K562 (cell line): Measurements from ENCODE around the gene SLC4A1. TPM values are rescaled to one million over a fixed set of nuclear protein-coding genes. Genes with fewer than 3 reads are reported as not detected.

Source experiments
- HDAC3 ChIP-seq: fragments of 450-650 bp; IDR thresholded peaks from 2 replicates; pipeline ENCODE4 v1.6.1; 2018; ENCODE audit warnings: borderline replicate concordance, mild to moderate bottlenecking, moderate library complexity; ENCODE audit not compliant: partially characterized antibody
- JUNB ChIP-seq: fragments of 450-650 bp; formaldehyde crosslinking; conservative IDR thresholded peaks from 2 replicates; pipeline ENCODE4 v1.4.0; 2020; ENCODE audit warnings: mild to moderate bottlenecking
- KLF1 ChIP-seq: fragments of 450-650 bp; IDR thresholded peaks from 2 replicates; pipeline ENCODE4 v1.6.1; 2016; ENCODE audit warnings: missing genetic modification characterization, missing compliant biosample characterization
- NR4A1 ChIP-seq, 2 experiments: fragments of 250-450 bp in 1 of 2; fragments of 450-650 bp in 1 of 2; sonication (Bioruptor Pico) in 1 of 2; IDR thresholded peaks; 2 replicates each; pipeline versions ENCODE4 v1.4.0 to v1.6.1; 2016 to 2020; ENCODE audit warnings: mild to moderate bottlenecking in 2 of 2, missing compliant biosample characterization in 1 of 2, missing genetic modification characterization in 1 of 2, moderate library complexity in 1 of 2
- PRPF4 ChIP-seq: fragments of 200-400 bp; formaldehyde crosslinking; IDR thresholded peaks from one replicate; pipeline ENCODE4 v1.6.1; 2017; ENCODE audit warnings: low read length, low read depth, mild to moderate bottlenecking; ENCODE audit not compliant: insufficient read depth, poor library complexity, severe bottlenecking
- RBM15 ChIP-seq: fragments of 200-400 bp; formaldehyde crosslinking; IDR thresholded peaks from 2 replicates; pipeline ENCODE4 v1.6.1; 2018; ENCODE audit warnings: mild to moderate bottlenecking, low read length, moderate library complexity; ENCODE audit not compliant: insufficient read depth
- TSC22D4 ChIP-seq: fragments of 450-650 bp; IDR thresholded peaks from 2 replicates; pipeline ENCODE4 v1.6.1; 2016; ENCODE audit warnings: missing genetic modification characterization, missing biosample characterization, control low read depth
- ZNF197 ChIP-seq: fragments of 200-800 bp; sonication (Bioruptor generic); IDR thresholded peaks from 2 replicates; pipeline ENCODE4 v1.6.1; 2016; ENCODE audit warnings: low read depth, missing genetic modification characterization, missing compliant biosample characterization
- ZNF586 ChIP-seq: fragments of 450-650 bp; formaldehyde crosslinking; conservative IDR thresholded peaks from 2 replicates; pipeline ENCODE4 v1.4.0; 2020; ENCODE audit warnings: mild to moderate bottlenecking, moderate library complexity
- ZNF695 ChIP-seq: fragments of 450-650 bp; formaldehyde crosslinking; IDR thresholded peaks from 2 replicates; pipeline ENCODE4 v1.4.0; 2020; ENCODE audit warnings: mild to moderate bottlenecking, moderate library complexity
- polyA plus RNA-seq, 8 experiments: library from polyadenylated mRNA; depleted of rRNA in 4 of 8; stranded (reverse) in 5 of 8; unstranded in 3 of 8; fragments of >200 nt; fragmentation: Nextera tagmentation in 2 of 8; fragmentation: Illumina TruSeq in 1 of 8; extraction: Ambion mirVana in 2 of 8; extraction: Trizol in 1 of 8; gene quantifications; 2 replicates each; pipeline versions ENCODE4 v1.2.1 to v1.2.3, GENCODE V29; 2011 to 2014; ENCODE audit warnings: inconsistent platforms in 1 of 8, missing spikeins in 1 of 8
- total RNA-seq, 7 experiments: library from RNA; depleted of rRNA in 6 of 7; stranded (reverse); fragments of >200 nt in 6 of 7; fragmentation: Illumina TruSeq in 2 of 7; extraction: Trizol in 2 of 7; gene quantifications; 2 replicates each; pipeline versions ENCODE4 v1.2.1 to v1.2.3, GENCODE V29; 2011 to 2021; ENCODE audit warnings: low replicate concordance in 1 of 7
- TF ChIP-seq, protein P1 (sequence below): sonication (generic); formaldehyde crosslinking; IDR thresholded peaks from 2 replicates; pipeline ENCODE4 v1.8.0; 2022; ENCODE audit warnings: missing genetic modification reagents, mild to moderate bottlenecking, moderate library complexity, borderline replicate concordance
- TF ChIP-seq, protein P2 (sequence below): IDR thresholded peaks from 3 replicates; pipeline ENCODE4 v1.6.1; 2011; ENCODE audit warnings: borderline replicate concordance, mild to moderate bottlenecking, moderate library complexity; ENCODE audit not compliant: insufficient read length; ENCODE audit errors: extremely low read depth
- TF ChIP-seq, protein P3 (sequence below): sonication (generic); formaldehyde crosslinking; IDR thresholded peaks from 2 replicates; pipeline ENCODE4 v1.9.0; 2022; ENCODE audit warnings: mild to moderate bottlenecking, missing genetic modification reagents
- TF ChIP-seq, protein P4 (sequence below): sonication (generic); formaldehyde crosslinking; IDR thresholded peaks from 2 replicates; pipeline ENCODE4 v1.8.0; 2022; ENCODE audit warnings: mild to moderate bottlenecking, missing genetic modification reagents, borderline replicate concordance
- TF ChIP-seq, protein P5 (sequence below): fragments of 450-650 bp; conservative IDR thresholded peaks from 2 replicates; pipeline ENCODE4 v1.6.1; 2016; ENCODE audit warnings: missing genetic modification characterization, low read depth, mild to moderate bottlenecking, control low read depth, missing compliant biosample characterization
- TF ChIP-seq, protein P6 (sequence below): IDR thresholded peaks from 2 replicates; pipeline ENCODE4 v1.6.1; 2016; ENCODE audit warnings: missing genetic modification characterization, missing compliant biosample characterization

SLC4A1 gene
- total and polyA plus RNA-seq, 9 of the 15 experiments (the other 6 are each of a cell fraction or from before 2014, with no cell fraction given), result 0.14 to 1.00 (median 0.53) TPM

DNA sequence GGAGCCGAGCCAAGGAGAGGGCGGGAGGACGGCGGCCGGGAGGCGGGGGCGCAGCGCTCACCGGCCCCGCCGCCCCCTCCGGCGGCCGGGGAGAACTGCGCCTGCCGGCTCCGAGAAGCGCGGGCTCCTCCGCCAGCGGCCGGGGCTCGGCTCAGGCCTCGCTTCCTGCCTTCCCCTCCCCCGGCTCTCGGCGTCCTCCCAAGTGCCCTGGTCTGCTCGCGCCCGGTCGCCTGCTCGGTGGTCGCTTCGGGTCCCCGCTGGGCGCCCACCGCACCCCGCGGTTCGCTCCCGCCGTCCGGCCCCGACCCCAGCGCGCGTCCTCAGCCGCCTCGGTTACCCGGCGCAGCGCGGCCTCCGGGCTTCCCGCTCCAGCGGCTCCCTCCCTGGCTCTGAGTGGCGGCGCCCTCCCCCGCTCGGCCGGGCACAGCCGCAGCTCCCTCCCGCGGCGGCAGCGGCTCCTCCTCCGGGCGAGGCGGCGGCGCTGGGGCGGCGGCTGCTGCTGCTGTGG lies 48.8 kb downstream of the SLC4A1 start (continued):
- TF ChIP-seq, protein P1, sequence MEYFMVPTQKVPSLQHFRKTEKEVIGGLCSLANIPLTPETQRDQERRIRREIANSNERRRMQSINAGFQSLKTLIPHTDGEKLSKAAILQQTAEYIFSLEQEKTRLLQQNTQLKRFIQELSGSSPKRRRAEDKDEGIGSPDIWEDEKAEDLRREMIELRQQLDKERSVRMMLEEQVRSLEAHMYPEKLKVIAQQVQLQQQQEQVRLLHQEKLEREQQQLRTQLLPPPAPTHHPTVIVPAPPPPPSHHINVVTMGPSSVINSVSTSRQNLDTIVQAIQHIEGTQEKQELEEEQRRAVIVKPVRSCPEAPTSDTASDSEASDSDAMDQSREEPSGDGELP, result no peak
- TF ChIP-seq, protein P2, sequence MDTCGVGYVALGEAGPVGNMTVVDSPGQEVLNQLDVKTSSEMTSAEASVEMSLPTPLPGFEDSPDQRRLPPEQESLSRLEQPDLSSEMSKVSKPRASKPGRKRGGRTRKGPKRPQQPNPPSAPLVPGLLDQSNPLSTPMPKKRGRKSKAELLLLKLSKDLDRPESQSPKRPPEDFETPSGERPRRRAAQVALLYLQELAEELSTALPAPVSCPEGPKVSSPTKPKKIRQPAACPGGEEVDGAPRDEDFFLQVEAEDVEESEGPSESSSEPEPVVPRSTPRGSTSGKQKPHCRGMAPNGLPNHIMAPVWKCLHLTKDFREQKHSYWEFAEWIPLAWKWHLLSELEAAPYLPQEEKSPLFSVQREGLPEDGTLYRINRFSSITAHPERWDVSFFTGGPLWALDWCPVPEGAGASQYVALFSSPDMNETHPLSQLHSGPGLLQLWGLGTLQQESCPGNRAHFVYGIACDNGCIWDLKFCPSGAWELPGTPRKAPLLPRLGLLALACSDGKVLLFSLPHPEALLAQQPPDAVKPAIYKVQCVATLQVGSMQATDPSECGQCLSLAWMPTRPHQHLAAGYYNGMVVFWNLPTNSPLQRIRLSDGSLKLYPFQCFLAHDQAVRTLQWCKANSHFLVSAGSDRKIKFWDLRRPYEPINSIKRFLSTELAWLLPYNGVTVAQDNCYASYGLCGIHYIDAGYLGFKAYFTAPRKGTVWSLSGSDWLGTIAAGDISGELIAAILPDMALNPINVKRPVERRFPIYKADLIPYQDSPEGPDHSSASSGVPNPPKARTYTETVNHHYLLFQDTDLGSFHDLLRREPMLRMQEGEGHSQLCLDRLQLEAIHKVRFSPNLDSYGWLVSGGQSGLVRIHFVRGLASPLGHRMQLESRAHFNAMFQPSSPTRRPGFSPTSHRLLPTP, result no peak
- TF ChIP-seq, protein P3, sequence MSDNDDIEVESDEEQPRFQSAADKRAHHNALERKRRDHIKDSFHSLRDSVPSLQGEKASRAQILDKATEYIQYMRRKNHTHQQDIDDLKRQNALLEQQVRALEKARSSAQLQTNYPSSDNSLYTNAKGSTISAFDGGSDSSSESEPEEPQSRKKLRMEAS (CRISPR knock-in tag), result no peak
- TF ChIP-seq, protein P4, sequence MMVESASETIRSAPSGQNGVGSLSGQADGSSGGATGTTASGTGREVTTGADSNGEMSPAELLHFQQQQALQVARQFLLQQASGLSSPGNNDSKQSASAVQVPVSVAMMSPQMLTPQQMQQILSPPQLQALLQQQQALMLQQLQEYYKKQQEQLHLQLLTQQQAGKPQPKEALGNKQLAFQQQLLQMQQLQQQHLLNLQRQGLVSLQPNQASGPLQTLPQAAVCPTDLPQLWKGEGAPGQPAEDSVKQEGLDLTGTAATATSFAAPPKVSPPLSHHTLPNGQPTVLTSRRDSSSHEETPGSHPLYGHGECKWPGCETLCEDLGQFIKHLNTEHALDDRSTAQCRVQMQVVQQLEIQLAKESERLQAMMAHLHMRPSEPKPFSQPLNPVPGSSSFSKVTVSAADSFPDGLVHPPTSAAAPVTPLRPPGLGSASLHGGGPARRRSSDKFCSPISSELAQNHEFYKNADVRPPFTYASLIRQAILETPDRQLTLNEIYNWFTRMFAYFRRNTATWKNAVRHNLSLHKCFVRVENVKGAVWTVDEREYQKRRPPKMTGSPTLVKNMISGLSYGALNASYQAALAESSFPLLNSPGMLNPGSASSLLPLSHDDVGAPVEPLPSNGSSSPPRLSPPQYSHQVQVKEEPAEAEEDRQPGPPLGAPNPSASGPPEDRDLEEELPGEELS (CRISPR knock-in tag), result no peak; the same call in 1 of the 2 replicates
- TF ChIP-seq JUNB (no peak), PRPF4 (no peak), TSC22D4 (tag) (no peak), ZNF197 (CRISPR knock-in tag) (no peak), KLF1 (tag) (no peak), ZNF695 (CRISPR knock-in tag) (no peak), HDAC3 (no peak), NR4A1 (CRISPR knock-in tag; IDR thresholded peaks at IDR 0.05) (peak; percentile 73; the same call in 1 of the 2 replicates), NR4A1 (tag; IDR thresholded peaks at IDR 0.05) (peak; percentile 65; the same call in 1 of the 2 replicates), RBM15 (no peak), ZNF586 (CRISPR knock-in tag) (no peak)
- TF ChIP-seq, protein P5, sequence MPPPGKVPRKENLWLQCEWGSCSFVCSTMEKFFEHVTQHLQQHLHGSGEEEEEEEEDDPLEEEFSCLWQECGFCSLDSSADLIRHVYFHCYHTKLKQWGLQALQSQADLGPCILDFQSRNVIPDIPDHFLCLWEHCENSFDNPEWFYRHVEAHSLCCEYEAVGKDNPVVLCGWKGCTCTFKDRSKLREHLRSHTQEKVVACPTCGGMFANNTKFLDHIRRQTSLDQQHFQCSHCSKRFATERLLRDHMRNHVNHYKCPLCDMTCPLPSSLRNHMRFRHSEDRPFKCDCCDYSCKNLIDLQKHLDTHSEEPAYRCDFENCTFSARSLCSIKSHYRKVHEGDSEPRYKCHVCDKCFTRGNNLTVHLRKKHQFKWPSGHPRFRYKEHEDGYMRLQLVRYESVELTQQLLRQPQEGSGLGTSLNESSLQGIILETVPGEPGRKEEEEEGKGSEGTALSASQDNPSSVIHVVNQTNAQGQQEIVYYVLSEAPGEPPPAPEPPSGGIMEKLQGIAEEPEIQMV (tag), result no peak
- TF ChIP-seq, protein P6, sequence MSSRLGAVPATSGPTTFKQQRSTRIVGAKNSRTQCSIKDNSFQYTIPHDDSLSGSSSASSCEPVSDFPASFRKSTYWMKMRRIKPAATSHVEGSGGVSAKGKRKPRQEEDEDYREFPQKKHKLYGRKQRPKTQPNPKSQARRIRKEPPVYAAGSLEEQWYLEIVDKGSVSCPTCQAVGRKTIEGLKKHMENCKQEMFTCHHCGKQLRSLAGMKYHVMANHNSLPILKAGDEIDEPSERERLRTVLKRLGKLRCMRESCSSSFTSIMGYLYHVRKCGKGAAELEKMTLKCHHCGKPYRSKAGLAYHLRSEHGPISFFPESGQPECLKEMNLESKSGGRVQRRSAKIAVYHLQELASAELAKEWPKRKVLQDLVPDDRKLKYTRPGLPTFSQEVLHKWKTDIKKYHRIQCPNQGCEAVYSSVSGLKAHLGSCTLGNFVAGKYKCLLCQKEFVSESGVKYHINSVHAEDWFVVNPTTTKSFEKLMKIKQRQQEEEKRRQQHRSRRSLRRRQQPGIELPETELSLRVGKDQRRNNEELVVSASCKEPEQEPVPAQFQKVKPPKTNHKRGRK (tag), result no peak
